Activated T-cell treated with anti-CD3 and anti-CD28 coated beads, Interleukin-2, amount 50 U/mL, for 48 hours (primary cell): ENCODE results near the gene THUMPD2.
"Not testable (repeated sequence)": the region's sequence is repeated elsewhere in the genome, so short reads cannot be mapped to it uniquely, and the experiment has no call there.

ENCODE experiments used
- DNase-seq, 2 experiments: peaks; one replicate each; pipeline ENCODE4 v3.0.0-alpha.2; 2020

Gene THUMPD2

GRCh38 chr2:39755466-39755865 lies 23.6 kb downstream of the THUMPD2 start:
- DNase-seq: no peak

GRCh38 chr2:39743269-39743776 lies 35.7 kb downstream of the THUMPD2 start:
- no peak for DNase-seq

GRCh38 chr2:39741871-39742270 lies 37.2 kb downstream of the THUMPD2 start:
- no peak for DNase-seq

GRCh38 chr2:39739386-39739785 lies 39.7 kb downstream of the THUMPD2 start:
- no peak for DNase-seq

- no peak for DNase-seq
Observed at GRCh38 chr2:39738936-39739335, 40.1 kb downstream of the THUMPD2 start.

- no peak for DNase-seq
Observed at GRCh38 chr2:39737661-39738060, 41.4 kb downstream of the THUMPD2 start.

GRCh38 chr2:39736640-39737039 lies 42.4 kb downstream of the THUMPD2 start:
- DNase-seq: no peak

GRCh38 chr2:39735648-39736047 lies 43.4 kb downstream of the THUMPD2 start:
- no peak for DNase-seq

GRCh38 chr2:39734445-39734844 lies 44.6 kb downstream of the THUMPD2 start:
- DNase-seq: no peak

- DNase-seq: no peak
Observed at GRCh38 chr2:39733070-39733674, 45.9 kb downstream of the THUMPD2 start.

GRCh38 chr2:39732482-39732881 lies 46.6 kb downstream of the THUMPD2 start:
- no peak for DNase-seq

GRCh38 chr2:39731546-39731945 lies 47.5 kb downstream of the THUMPD2 start:
- no peak for DNase-seq

- DNase-seq: no peak
Observed at GRCh38 chr2:39730685-39731302, 48.3 kb downstream of the THUMPD2 start.

GRCh38 chr2:39730276-39730675 lies 48.8 kb downstream of the THUMPD2 start:
- no peak for DNase-seq

- DNase-seq: peak; percentile 31 to 46
Observed at GRCh38 chr2:39728941-39729351, 50.1 kb downstream of the THUMPD2 start.

GRCh38 chr2:39728085-39728484 lies 51.0 kb downstream of the THUMPD2 start:
- not testable (repeated sequence) for DNase-seq

- no peak for DNase-seq
Observed at GRCh38 chr2:39725401-39725800, 53.7 kb downstream of the THUMPD2 start.

- no peak for DNase-seq
Observed at GRCh38 chr2:39724828-39725144, 54.3 kb downstream of the THUMPD2 start.

GRCh38 chr2:39723946-39724827 lies 54.9 kb downstream of the THUMPD2 start:
- no peak for DNase-seq

- DNase-seq: no peak
Observed at GRCh38 chr2:39723497-39723896, 55.6 kb downstream of the THUMPD2 start.

GRCh38 chr2:39720970-39721369 lies 58.1 kb downstream of the THUMPD2 start:
- DNase-seq: no peak

GRCh38 chr2:39719317-39719716 lies 59.7 kb downstream of the THUMPD2 start:
- DNase-seq: no peak

GRCh38 chr2:39718483-39718882 lies 60.6 kb downstream of the THUMPD2 start:
- no peak for DNase-seq

- DNase-seq: no peak
Observed at GRCh38 chr2:39717067-39717466, 62.0 kb downstream of the THUMPD2 start.
